K562 (cell line): ENCODE results near the gene TPGS1. TPM values are rescaled to one million over a fixed set of nuclear protein-coding genes. Genes with fewer than 3 reads are reported as not detected.
A peak's percentile ranks its signal among the peaks of the same experiment; 100 is the strongest.

Experiments used
- CBX5 ChIP-seq: IDR thresholded peaks from 2 replicates; pipeline ENCODE4 v1.6.1; 2014; ENCODE audit warnings: low read depth, borderline replicate concordance
- HDAC1 ChIP-seq, 2 experiments: fragments of 450-650 bp; IDR thresholded peaks; 2 replicates each; pipeline ENCODE4 v1.6.1; 2016 to 2017; ENCODE audit warnings: inconsistent platforms in 1 of 2, mild to moderate bottlenecking in 1 of 2, moderate library complexity in 1 of 2
- HNRNPH1 ChIP-seq: fragments of 200-400 bp; formaldehyde crosslinking; optimal IDR thresholded peaks from 2 replicates; pipeline ENCODE3; 2017; ENCODE audit warnings: low read depth, mild to moderate bottlenecking, low read length, moderate library complexity
- JUN ChIP-seq, 2 experiments: sonication (generic) in 1 of 2; formaldehyde crosslinking in 1 of 2; IDR thresholded peaks; 2 replicates each; pipeline versions ENCODE4 v1.6.1 to v1.8.0; 2012 to 2022; ENCODE audit warnings: borderline replicate concordance in 2 of 2, mild to moderate bottlenecking in 2 of 2, improper control_type of control experiment in 1 of 2, low read depth in 1 of 2, low read length in 1 of 2, missing genetic modification reagents in 1 of 2
- MTF1 ChIP-seq: fragments of 250-450 bp; sonication (Bioruptor Pico); IDR thresholded peaks from 2 replicates; pipeline ENCODE4 v1.9.0; 2021; ENCODE audit warnings: moderate library complexity, mild to moderate bottlenecking, inconsistent platforms, borderline replicate concordance
- MYBL2 ChIP-seq, 2 experiments: fragments of 450-650 bp in 1 of 2; sonication (generic) in 1 of 2; formaldehyde crosslinking in 1 of 2; IDR thresholded peaks; 2 replicates each; pipeline versions ENCODE4 v1.6.1 to v1.8.1; 2017 to 2022; ENCODE audit warnings: borderline replicate concordance in 1 of 2, inconsistent platforms in 1 of 2, low read depth in 1 of 2, mild to moderate bottlenecking in 1 of 2, missing genetic modification reagents in 1 of 2, moderate library complexity in 1 of 2
- NR2C1 ChIP-seq, 2 experiments: fragments of 450-650 bp; IDR thresholded peaks; 2 replicates each; pipeline ENCODE4 v1.6.1; 2017; ENCODE audit warnings: mild to moderate bottlenecking in 2 of 2, antibody characterized with exemption in 1 of 2, inconsistent platforms in 1 of 2, missing compliant biosample characterization in 1 of 2, missing genetic modification characterization in 1 of 2
- OTX1 ChIP-seq: fragments of 450-650 bp; formaldehyde crosslinking; IDR thresholded peaks from 2 replicates; pipeline ENCODE4 v1.4.0; 2022; ENCODE audit warnings: mild to moderate bottlenecking
- PHB2 ChIP-seq: fragments of 450-650 bp; IDR thresholded peaks from 2 replicates; pipeline ENCODE4 v1.6.1; 2017; ENCODE audit warnings: low read depth
- POLR2G ChIP-seq: fragments of 200-400 bp; formaldehyde crosslinking; IDR thresholded peaks from 2 replicates; pipeline ENCODE4 v1.6.1; 2017; ENCODE audit warnings: low read depth, mild to moderate bottlenecking, antibody characterized with exemption, low read length, moderate library complexity
- PPARD ChIP-seq: fragments of 250-450 bp; sonication (Bioruptor Pico); IDR thresholded peaks from 2 replicates; pipeline ENCODE4 v1.8.0; 2022; ENCODE audit warnings: inconsistent platforms, mild to moderate bottlenecking, moderate library complexity
- RBM14 ChIP-seq: fragments of 200-400 bp; formaldehyde crosslinking; IDR thresholded peaks from 2 replicates; pipeline ENCODE4 v1.6.1; 2018; ENCODE audit warnings: low read depth, mild to moderate bottlenecking, low read length, moderate library complexity, borderline replicate concordance; ENCODE audit not compliant: insufficient read depth
- STAT5B ChIP-seq: fragments of 250-450 bp; sonication (Bioruptor Pico); IDR thresholded peaks from 2 replicates; pipeline ENCODE4 v1.8.0; 2021; ENCODE audit warnings: mild to moderate bottlenecking, inconsistent platforms
- TAF7 ChIP-seq: fragments of 450-650 bp; IDR thresholded peaks from 2 replicates; pipeline ENCODE4 v1.6.1; 2016; ENCODE audit warnings: missing genetic modification characterization, missing compliant biosample characterization
- TFAP4 ChIP-seq: sonication (generic); formaldehyde crosslinking; IDR thresholded peaks from 2 replicates; pipeline ENCODE4 v1.8.0; 2022; ENCODE audit warnings: missing genetic modification reagents, mild to moderate bottlenecking, moderate library complexity, borderline replicate concordance
- TOE1 ChIP-seq, 2 experiments: fragments of 450-650 bp in 1 of 2; sonication (generic) in 1 of 2; formaldehyde crosslinking in 1 of 2; IDR thresholded peaks; 2 replicates each; pipeline versions ENCODE4 v1.7.1 to v1.8.0; 2016 to 2022; ENCODE audit warnings: borderline replicate concordance in 2 of 2, mild to moderate bottlenecking in 2 of 2, antibody characterized with exemption in 1 of 2, inconsistent platforms in 1 of 2, low read depth in 1 of 2, missing genetic modification reagents in 1 of 2, moderate library complexity in 1 of 2
- ZBTB7A ChIP-seq: IDR thresholded peaks from 2 replicates; pipeline ENCODE4 v1.6.1; 2011; ENCODE audit warnings: low read depth, mild to moderate bottlenecking, low read length, moderate library complexity, borderline replicate concordance; ENCODE audit not compliant: control insufficient read depth
- ZNF143 ChIP-seq: sonication (generic); formaldehyde crosslinking; IDR thresholded peaks from 2 replicates; pipeline ENCODE4 v1.9.0; 2022; ENCODE audit warnings: mild to moderate bottlenecking, missing genetic modification reagents
- polyA plus RNA-seq, 8 experiments: library from polyadenylated mRNA; depleted of rRNA in 4 of 8; stranded (reverse) in 5 of 8; unstranded in 3 of 8; fragments of >200 nt; fragmentation: Nextera tagmentation in 2 of 8; fragmentation: Illumina TruSeq in 1 of 8; extraction: Ambion mirVana in 2 of 8; extraction: Trizol in 1 of 8; gene quantifications; 2 replicates each; pipeline versions ENCODE4 v1.2.1 to v1.2.3, GENCODE V29; 2011 to 2014; ENCODE audit warnings: inconsistent platforms in 1 of 8, missing spikeins in 1 of 8
- total RNA-seq, 7 experiments: library from RNA; depleted of rRNA in 6 of 7; stranded (reverse); fragments of >200 nt in 6 of 7; fragmentation: Illumina TruSeq in 2 of 7; extraction: Trizol in 2 of 7; gene quantifications; 2 replicates each; pipeline versions ENCODE4 v1.2.1 to v1.2.3, GENCODE V29; 2011 to 2021; ENCODE audit warnings: low replicate concordance in 1 of 7
- TF ChIP-seq, protein P1 (sequence below): fragments of 450-650 bp; formaldehyde crosslinking; IDR thresholded peaks from 2 replicates; pipeline ENCODE4 v1.4.0; 2020; ENCODE audit warnings: mild to moderate bottlenecking, moderate library complexity
- TF ChIP-seq, protein P2 (sequence below): sonication (generic); formaldehyde crosslinking; IDR thresholded peaks from 2 replicates; pipeline ENCODE4 v1.5.0; 2020; ENCODE audit warnings: missing genetic modification reagents

TPGS1 gene
- total and polyA plus RNA-seq, 9 of the 15 experiments (the other 6 are each of a cell fraction or from before 2014, with no cell fraction given) = 0.30 to 31.6 (median 1.2) TPM; not detected in 2

DNA sequence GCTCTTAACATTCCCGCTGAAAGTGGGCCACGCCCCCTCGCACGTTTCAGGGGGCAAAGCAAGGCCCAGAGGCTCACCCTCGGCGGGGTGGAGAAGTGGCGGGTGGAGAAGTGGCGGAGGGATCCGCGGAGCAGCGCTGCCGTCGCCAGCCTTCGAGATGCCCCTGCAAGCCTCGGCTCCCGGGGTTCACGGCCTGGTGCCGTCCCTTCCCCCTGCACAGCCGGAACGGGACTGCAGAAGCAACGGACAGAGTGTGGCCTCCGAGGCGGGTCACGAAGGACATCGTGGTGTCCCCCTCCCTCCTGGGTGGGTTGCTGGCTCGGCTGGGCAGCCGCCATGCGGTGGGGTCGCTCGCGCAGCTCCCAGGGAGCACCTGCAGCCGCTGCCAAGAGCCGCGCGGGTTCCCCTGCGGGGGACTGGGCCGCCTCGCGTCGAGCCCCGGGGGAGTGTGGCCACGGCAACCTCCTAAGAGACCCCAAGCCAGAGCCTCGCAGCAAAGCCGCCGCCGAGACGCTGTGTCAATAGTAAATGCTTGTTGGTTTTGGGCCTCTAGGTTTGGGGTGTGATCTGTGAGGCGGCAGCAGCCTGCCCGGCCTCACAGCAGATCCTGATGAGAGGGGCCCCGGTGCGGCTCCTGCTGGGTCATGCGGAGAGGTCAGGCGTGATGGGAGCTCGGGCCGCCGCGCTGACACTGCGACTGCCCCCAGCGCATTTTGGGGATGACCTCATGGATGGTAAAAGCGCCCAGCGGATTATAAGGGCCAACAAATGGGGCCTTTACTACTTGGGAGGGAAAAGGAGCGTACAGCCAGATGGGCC is 5.5 kb downstream of the TPGS1 start (continued):
- TF ChIP-seq, protein P1, sequence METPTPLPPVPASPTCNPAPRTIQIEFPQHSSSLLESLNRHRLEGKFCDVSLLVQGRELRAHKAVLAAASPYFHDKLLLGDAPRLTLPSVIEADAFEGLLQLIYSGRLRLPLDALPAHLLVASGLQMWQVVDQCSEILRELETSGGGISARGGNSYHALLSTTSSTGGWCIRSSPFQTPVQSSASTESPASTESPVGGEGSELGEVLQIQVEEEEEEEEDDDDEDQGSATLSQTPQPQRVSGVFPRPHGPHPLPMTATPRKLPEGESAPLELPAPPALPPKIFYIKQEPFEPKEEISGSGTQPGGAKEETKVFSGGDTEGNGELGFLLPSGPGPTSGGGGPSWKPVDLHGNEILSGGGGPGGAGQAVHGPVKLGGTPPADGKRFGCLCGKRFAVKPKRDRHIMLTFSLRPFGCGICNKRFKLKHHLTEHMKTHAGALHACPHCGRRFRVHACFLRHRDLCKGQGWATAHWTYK (CRISPR knock-in tag) = no peak
- TF ChIP-seq ZBTB7A (peak; percentile 52; the same call in 1 of the 2 replicates), PPARD (CRISPR knock-in tag) (no peak), TOE1 (IDR thresholded peaks at IDR 0.05; ENCODE audit: borderline replicate concordance) (no peak), TOE1 (CRISPR knock-in tag; IDR thresholded peaks at IDR 0.05; ENCODE audit: borderline replicate concordance, low read depth) (no peak), STAT5B (no peak), MTF1 (CRISPR knock-in tag) (no peak), MYBL2 (IDR thresholded peaks at IDR 0.05; ENCODE audit: low read depth) (no peak), MYBL2 (CRISPR knock-in tag; IDR thresholded peaks at IDR 0.05; ENCODE audit: borderline replicate concordance) (no peak), NR2C1 (IDR thresholded peaks at IDR 0.05) (peak; percentile 56; the same call in 1 of the 2 replicates), NR2C1 (tag; IDR thresholded peaks at IDR 0.05) (0 out of 2 replicates have a peak, but pooled peaks have one; percentile 41), HNRNPH1 (no peak), OTX1 (no peak), PHB2 (no peak), HDAC1 (IDR thresholded peaks at IDR 0.05) (no peak), TFAP4 (CRISPR knock-in tag) (0 out of 2 replicates have a peak, but pooled peaks have one; percentile 36), TAF7 (tag) (no peak), RBM14 (0 out of 2 replicates have a peak, but pooled peaks have one; percentile 64), POLR2G (peak; percentile 57; the same call in 1 of the 2 replicates), CBX5 (no peak), JUN (IDR thresholded peaks at IDR 0.05; ENCODE audit: borderline replicate concordance, low read depth, low read length) (no peak), JUN (CRISPR knock-in tag; IDR thresholded peaks at IDR 0.05; ENCODE audit: borderline replicate concordance) (0 out of 2 replicates have a peak, but pooled peaks have one; percentile 56), ZNF143 (no peak)
- TF ChIP-seq, protein P2, sequence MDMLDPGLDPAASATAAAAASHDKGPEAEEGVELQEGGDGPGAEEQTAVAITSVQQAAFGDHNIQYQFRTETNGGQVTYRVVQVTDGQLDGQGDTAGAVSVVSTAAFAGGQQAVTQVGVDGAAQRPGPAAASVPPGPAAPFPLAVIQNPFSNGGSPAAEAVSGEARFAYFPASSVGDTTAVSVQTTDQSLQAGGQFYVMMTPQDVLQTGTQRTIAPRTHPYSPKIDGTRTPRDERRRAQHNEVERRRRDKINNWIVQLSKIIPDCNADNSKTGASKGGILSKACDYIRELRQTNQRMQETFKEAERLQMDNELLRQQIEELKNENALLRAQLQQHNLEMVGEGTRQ (CRISPR knock-in tag) = no peak
